ENCODE measurements around the gene PGBD2.
"Not testable (repeated sequence)": the region's sequence is repeated elsewhere in the genome, so short reads cannot be mapped to it uniquely, and the experiment has no call there.

Gene PGBD2

GRCh38 chr1:248938173-248938809, 32.3 kb downstream of the PGBD2 start:
- DNase-seq (ENCODE audit: extremely low read depth, insufficient read length); H3K4me3 ChIP-seq (replicated peaks; ENCODE audit: low read depth, low read length); H3K27me3 ChIP-seq (replicated peaks; ENCODE audit: control insufficient read depth, insufficient read depth, low read length); H3K36me3 ChIP-seq (ENCODE audit: control insufficient read depth, insufficient read depth, low read length): not testable (repeated sequence)

DNA sequence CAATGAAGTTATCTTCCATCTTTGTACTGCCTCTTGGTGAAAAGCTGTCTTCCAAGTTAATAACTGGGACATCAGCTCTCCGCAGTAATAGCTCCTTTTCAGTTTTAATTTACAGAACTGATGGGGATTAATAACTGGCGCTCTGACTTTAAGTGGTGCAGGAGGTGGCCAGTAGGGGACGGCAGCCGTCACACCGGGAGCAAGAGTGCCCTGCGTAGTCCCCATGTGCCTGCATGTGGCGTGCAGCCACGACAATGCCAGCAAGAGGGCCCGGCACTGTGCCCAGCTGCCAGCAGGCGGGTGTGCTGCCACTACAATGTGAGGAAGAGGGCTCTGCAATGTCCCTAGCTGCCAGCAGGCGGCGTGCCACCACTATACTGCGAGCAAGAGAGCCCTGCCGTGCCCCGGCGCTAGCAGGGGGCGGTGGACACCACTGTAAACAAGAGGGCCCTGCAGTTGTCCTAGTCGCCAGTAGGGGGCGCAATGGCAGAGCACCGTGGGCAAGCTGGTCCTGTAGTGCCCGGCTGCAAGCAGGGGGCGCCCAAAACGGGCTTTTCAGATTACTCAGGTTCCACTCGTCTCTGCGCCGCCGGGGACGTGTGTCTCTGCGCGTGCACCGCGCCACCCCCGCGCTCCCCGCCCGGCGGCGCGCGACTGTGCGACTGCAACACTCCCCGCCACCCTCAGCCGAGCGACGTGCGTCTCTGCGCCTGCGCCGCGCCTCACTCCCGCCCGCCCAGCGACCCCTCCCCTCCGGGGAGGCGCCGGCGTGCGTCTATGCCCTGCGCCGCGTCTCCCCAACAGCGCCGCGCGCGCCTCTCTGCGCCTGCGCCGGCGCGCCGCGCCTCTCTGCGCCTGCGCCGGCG, 38.3 kb downstream of the PGBD2 start:
- H3K36me3 ChIP-seq (ENCODE audit: control insufficient read depth, insufficient read depth, low read length) = not testable (repeated sequence)

DNA sequence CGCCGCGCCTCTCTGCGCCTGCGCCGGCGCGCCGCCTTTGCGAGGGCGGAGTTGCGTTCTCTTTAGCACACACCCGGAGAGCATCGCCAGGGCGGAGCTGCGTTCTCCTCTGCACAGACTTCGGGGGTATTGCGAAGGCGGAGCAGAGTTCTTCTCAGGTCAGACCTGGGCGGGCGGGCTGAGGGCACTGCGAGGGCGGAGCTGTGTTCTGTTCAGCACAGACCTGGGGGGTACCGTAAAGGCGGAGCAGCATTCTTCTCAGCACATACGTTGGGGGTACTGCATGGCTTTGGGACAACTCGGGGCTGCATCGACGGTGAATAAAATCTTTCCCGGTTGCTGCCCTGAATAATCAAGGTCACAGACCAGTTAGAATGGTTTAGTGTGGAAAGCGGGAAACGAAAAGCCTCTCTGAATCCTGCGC, 39.0 kb downstream of the PGBD2 start:
- H3K4me3 ChIP-seq (replicated peaks; ENCODE audit: low read depth, low read length); H3K27me3 ChIP-seq (replicated peaks; ENCODE audit: control insufficient read depth, insufficient read depth, low read length); DNase-seq (ENCODE audit: extremely low read depth, insufficient read length); H3K36me3 ChIP-seq (ENCODE audit: control insufficient read depth, insufficient read depth, low read length): not testable (repeated sequence)

More for the DNA sequence above, 38.3 kb downstream of the PGBD2 start:
- DNase-seq (ENCODE audit: extremely low read depth, insufficient read length); H3K27me3 ChIP-seq (replicated peaks; ENCODE audit: control insufficient read depth, insufficient read depth, low read length); H3K4me3 ChIP-seq (replicated peaks; ENCODE audit: low read depth, low read length): not testable (repeated sequence)

GRCh38 chr1:248945453-248945852, 39.4 kb downstream of the PGBD2 start:
- DNase-seq (ENCODE audit: extremely low read depth, insufficient read length); H3K4me3 ChIP-seq (replicated peaks; ENCODE audit: low read depth, low read length); H3K36me3 ChIP-seq (ENCODE audit: control insufficient read depth, insufficient read depth, low read length); H3K27me3 ChIP-seq (replicated peaks; ENCODE audit: control insufficient read depth, insufficient read depth, low read length): not testable (repeated sequence)

GRCh38 chr1:248945856-248946416, 39.9 kb downstream of the PGBD2 start:
- not testable (repeated sequence) for H3K4me3 ChIP-seq (replicated peaks; ENCODE audit: low read depth, low read length)

More at GRCh38 chr1:248945856-248946416, 39.9 kb downstream of the PGBD2 start:
- H3K27me3 ChIP-seq (replicated peaks; ENCODE audit: control insufficient read depth, insufficient read depth, low read length); H3K36me3 ChIP-seq (ENCODE audit: control insufficient read depth, insufficient read depth, low read length); DNase-seq (ENCODE audit: extremely low read depth, insufficient read length): not testable (repeated sequence)
